ENCODE results near the gene ABCD2. TPM values are rescaled to one million over a fixed set of nuclear protein-coding genes. Genes with fewer than 3 reads are reported as not detected.
"Not testable (repeated sequence)": the region's sequence is repeated elsewhere in the genome, so short reads cannot be mapped to it uniquely, and the experiment has no call there.

ABCD2 gene
- total RNA-seq, 2 donors from 2014 or later = under 0.01 to 2.0 TPM

DNA sequence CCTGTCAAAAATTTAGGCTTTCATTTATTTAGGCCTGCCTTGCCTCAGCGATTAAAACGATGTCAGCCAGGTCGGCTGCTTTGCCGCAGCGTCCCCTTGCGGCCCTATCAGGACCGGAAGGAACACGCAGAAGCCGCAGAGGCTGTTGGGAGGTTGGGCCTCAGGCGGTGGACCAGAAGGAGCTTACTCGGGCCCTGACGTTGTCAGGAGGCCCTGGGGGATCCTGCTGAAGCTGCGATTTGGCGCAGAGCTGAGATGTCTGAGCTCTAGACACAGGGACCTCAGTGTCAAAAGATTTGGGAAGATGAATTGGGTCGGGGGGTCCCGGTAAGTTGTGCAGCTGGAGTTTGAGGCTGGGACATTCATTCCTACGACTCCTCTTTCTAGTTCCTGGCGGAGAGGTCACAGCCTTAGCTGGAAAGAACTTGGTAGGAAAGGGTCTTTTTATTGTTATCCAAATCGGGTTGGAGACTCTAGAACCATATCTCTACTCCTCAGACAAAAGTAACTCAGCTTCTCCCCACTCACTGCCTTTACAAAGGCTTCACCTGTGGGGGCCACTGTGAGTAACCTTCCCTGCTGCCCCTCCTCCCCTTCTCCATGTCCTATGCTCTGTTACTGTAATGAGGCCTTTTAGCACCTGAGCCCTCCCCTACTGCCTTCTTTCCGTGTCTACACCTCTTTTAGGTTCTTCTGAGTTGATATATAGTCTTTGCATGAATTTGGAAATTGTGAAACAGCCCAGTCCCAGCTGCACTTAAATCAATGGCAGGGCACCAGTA, 6.6 kb upstream of the ABCD2 start:
- ATAC-seq = no peak
- Histone ChIP-seq H3K27me3 (no peaks in the 10 kb centered on the region), H3K27ac (no peak overlapping the region), H3K36me3 (replicated peaks in 1 of 2; ENCODE audit: insufficient read depth in 1 of 2, low read depth in 2 of 2) (no peaks in the 10 kb centered on the region), H3K4me3 (no peak overlapping the region), H3K4me1 (no peaks in the 10 kb centered on the region), H3K9me3 (no peaks in the 10 kb centered on the region)
- WGBS, 2 donors = 76 to 80% methylated on average over 18 to 20 of the region's 20 CpGs
- DNase-seq = no peak
- TF ChIP-seq POLR2A (IDR thresholded peaks at IDR 0.05) = no peak
- no peak for TF ChIP-seq CTCF (IDR thresholded peaks at IDR 0.05)
- intact Hi-C loops (cut with DNase I) = no loop called here

GRCh38 chr12:39623919-39624318, 4.3 kb upstream of the ABCD2 start:
- Histone ChIP-seq H3K27ac (no peak overlapping the region), H3K4me3 (no peak overlapping the region), H3K4me1 (peaks cover 4% of the 10 kb centered on the region), H3K9me3 (no peaks in the 10 kb centered on the region), H3K27me3 (no peaks in the 10 kb centered on the region), H3K36me3 (replicated peaks in 1 of 2; ENCODE audit: insufficient read depth in 1 of 2, low read depth in 2 of 2) (no peaks in the 10 kb centered on the region)
- 48 to 53% methylated on average over 1 of the region's 1 CpG for WGBS, 2 donors
- ATAC-seq (no peak), DNase-seq (no peak)
- intact Hi-C loops (cut with DNase I) = no loop called here
- TF ChIP-seq CTCF (IDR thresholded peaks at IDR 0.05) (no peak), POLR2A (IDR thresholded peaks at IDR 0.05) (no peak)

DNA sequence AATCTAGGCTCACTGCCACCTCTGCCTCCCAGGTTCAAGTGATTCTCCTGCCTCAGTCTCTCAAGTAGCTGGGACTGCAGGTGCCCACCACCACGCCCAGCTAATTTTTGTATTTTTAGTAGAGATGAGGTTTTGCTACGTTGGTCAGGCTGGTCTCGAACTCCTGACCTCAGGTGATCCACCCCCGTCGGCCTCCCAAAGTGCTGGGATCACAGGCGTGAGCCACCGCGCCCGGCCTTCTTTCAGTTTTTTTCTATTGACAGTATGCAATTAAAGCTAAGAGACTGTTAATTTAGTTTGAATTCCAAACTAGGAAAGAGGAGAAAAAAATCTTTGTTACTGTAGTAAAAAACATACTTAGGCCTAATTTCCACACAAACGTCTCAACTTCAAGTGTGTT, 3.6 kb upstream of the ABCD2 start:
- 86 to 90% methylated on average over 10 of the region's 10 CpGs for WGBS, 2 donors
- ATAC-seq; intact Hi-C loops (cut with DNase I); H3K4me1 ChIP-seq; H3K27me3 ChIP-seq; DNase-seq; H3K36me3 ChIP-seq (replicated peaks in 1 of 2; ENCODE audit: insufficient read depth in 1 of 2, low read depth in 2 of 2); H3K4me3 ChIP-seq; H3K9me3 ChIP-seq; H3K27ac ChIP-seq: not testable (repeated sequence)

- H3K36me3 ChIP-seq (replicated peaks in 1 of 2; ENCODE audit: insufficient read depth in 1 of 2, low read depth in 2 of 2) = no peaks in the 10 kb centered on the region
- H3K4me1 ChIP-seq = peaks cover 4% of the 10 kb centered on the region
- H3K27me3 ChIP-seq = no peaks in the 10 kb centered on the region
- no peak overlapping the region for H3K4me3 ChIP-seq
- no peak for ATAC-seq
- no peaks in the 10 kb centered on the region for H3K9me3 ChIP-seq
- intact Hi-C loops (cut with DNase I) = no loop called here
- TF ChIP-seq POLR2A (IDR thresholded peaks at IDR 0.05) = no peak
- WGBS, 2 donors = 19 to 25% methylated on average over 1 of the region's 1 CpG
- no peak for DNase-seq
- no peak overlapping the region for H3K27ac ChIP-seq
These were observed 2.7 kb upstream of the ABCD2 start for GRCh38 chr12:39622306-39622705.

GRCh38 chr12:39621670-39622069, 2.1 kb upstream of the ABCD2 start:
- Histone ChIP-seq H3K27ac (no peak overlapping the region), H3K4me1 (peaks cover 4% of the 10 kb centered on the region), H3K4me3 (no peak overlapping the region), H3K9me3 (no peaks in the 10 kb centered on the region), H3K27me3 (no peaks in the 10 kb centered on the region), H3K36me3 (replicated peaks in 1 of 2; ENCODE audit: insufficient read depth in 1 of 2, low read depth in 2 of 2) (no peaks in the 10 kb centered on the region)
- TF ChIP-seq POLR2A (IDR thresholded peaks at IDR 0.05) (no peak), CTCF (IDR thresholded peaks at IDR 0.05) (no peak)
- intact Hi-C loops (cut with DNase I) = no loop called here
- ATAC-seq = no peak
- no peak for DNase-seq

Data from body of pancreas (tissue), 4 donors.